Endothelial cell of umbilical vein (primary cell): Measurements from ENCODE around the gene GSTT4. TPM values are rescaled to one million over a fixed set of nuclear protein-coding genes. Genes with fewer than 3 reads are reported as not detected.

Experiments used
- BruUV-seq: library from RNA; stranded (reverse); fragments of 400-500 nt; replicated peaks from 2 replicates; lab custom pipeline; 2021; lab: Mats Ljungman, UMichigan
- CTCF ChIA-PET: fragments of 300-600, 350-600 bp; sonication (Branson Sonifier 250); formaldehyde crosslinking; loops from one replicate; lab custom pipeline; 2021; ENCODE audit warnings: antibody characterized with exemption, inconsistent platforms; lab: Charles Lee
- POLR2A ChIA-PET: fragments of 300-600, 350-600 bp; sonication (Branson Sonifier 250); formaldehyde crosslinking; loops from one replicate; lab custom pipeline; 2021; ENCODE audit warnings: antibody characterized with exemption, inconsistent platforms; lab: Charles Lee
- DNase-seq: peaks from one replicate; pipeline ENCODE4 v3.0.0-alpha.2; 2011; ENCODE audit warnings: low read depth, low spot score
- FAIRE-seq: peaks from 2 replicates; lab custom pipeline; 2011; peaks lifted over from hg19 to GRCh38; lab: Jason Lieb, UNC
- H2AFZ ChIP-seq: 2 replicates; pipeline ENCODE4 v1.6.0; 2012; ENCODE audit warnings: low read depth, low read length, control low read depth, inconsistent platforms
- H3K27ac ChIP-seq: 2 replicates; pipeline ENCODE4 v1.5.1; 2011; ENCODE audit warnings: low read depth, mild to moderate bottlenecking, control low read depth, low read length, moderate library complexity; ENCODE audit not compliant: insufficient read depth
- H3K27me3 ChIP-seq, 2 experiments: 2 replicates each; pipeline versions ENCODE4 v1.6.0 to v1.6.1; 2011; ENCODE audit warnings: low read length in 2 of 2, mixed read lengths in 1 of 2; ENCODE audit not compliant: control insufficient read depth in 2 of 2, insufficient read depth in 2 of 2
- H3K36me3 ChIP-seq, 2 experiments: 2 replicates in 1 of 2; 3 replicates in 1 of 2; pipeline ENCODE4 v1.5.1; 2011; ENCODE audit warnings: low read length in 2 of 2, mild to moderate bottlenecking in 1 of 2, moderate library complexity in 1 of 2; ENCODE audit not compliant: control insufficient read depth in 2 of 2, insufficient read depth in 2 of 2; ENCODE audit errors: extremely low read depth in 1 of 2
- H3K4me1 ChIP-seq: 3 replicates; pipeline ENCODE4 v1.5.1; 2011; ENCODE audit warnings: mild to moderate bottlenecking, low read length; ENCODE audit not compliant: control insufficient read depth, insufficient read depth; ENCODE audit errors: extremely low read depth
- H3K4me2 ChIP-seq: 2 replicates; pipeline ENCODE4 v1.6.1; 2011; ENCODE audit warnings: low read length, control low read depth, mixed read lengths; ENCODE audit not compliant: insufficient read depth
- H3K4me3 ChIP-seq, 3 experiments: fragments of 200-600 bp in 1 of 3; sonication (generic), shearing (Covaris generic) in 1 of 3; replicated peaks in 1 of 3; 2 replicates each; pipeline ENCODE4 v1.5.1; 2011 to 2016; ENCODE audit warnings: control low read depth in 3 of 3, low read length in 3 of 3, mild to moderate bottlenecking in 2 of 3, inconsistent platforms in 1 of 3, low read depth in 1 of 3, moderate library complexity in 1 of 3; ENCODE audit not compliant: insufficient read depth in 1 of 3
- H3K79me2 ChIP-seq: 2 replicates; pipeline ENCODE4 v1.6.0; 2012; ENCODE audit warnings: low read length, inconsistent platforms; ENCODE audit not compliant: control insufficient read depth, insufficient read depth
- H3K9ac ChIP-seq: replicated peaks from 2 replicates; pipeline ENCODE3; 2011; ENCODE audit warnings: low read length, control low read depth; ENCODE audit not compliant: insufficient read depth; ENCODE audit errors: extremely low read depth
- H3K9me1 ChIP-seq: replicated peaks from 3 replicates; pipeline ENCODE4 v1.6.0; 2011; ENCODE audit warnings: mild to moderate bottlenecking, low read length; ENCODE audit not compliant: control insufficient read depth, insufficient read depth; ENCODE audit errors: extremely low read depth
- H3K9me3 ChIP-seq: replicated peaks from 2 replicates; pipeline ENCODE4 v1.5.1; 2012; ENCODE audit warnings: low read length, inconsistent platforms; ENCODE audit not compliant: control insufficient read depth, insufficient read depth
- H4K20me1 ChIP-seq: replicated peaks from 2 replicates; pipeline ENCODE3; 2011; ENCODE audit warnings: mild to moderate bottlenecking, low read length; ENCODE audit not compliant: control insufficient read depth, insufficient read depth; ENCODE audit errors: extremely low read depth
- EZH2 ChIP-seq: IDR thresholded peaks from 2 replicates; pipeline ENCODE4 v1.6.1; 2012; ENCODE audit warnings: borderline replicate concordance, low read depth, mild to moderate bottlenecking, moderate library complexity, low read length, inconsistent platforms; ENCODE audit not compliant: severe bottlenecking
- FOS ChIP-seq: IDR thresholded peaks from 2 replicates; pipeline ENCODE4 v1.6.1; 2011; ENCODE audit warnings: mild to moderate bottlenecking, low read length, moderate library complexity, borderline replicate concordance; ENCODE audit not compliant: insufficient read depth
- GATA2 ChIP-seq: IDR thresholded peaks from 2 replicates; pipeline ENCODE4 v1.7.0; 2011; ENCODE audit warnings: low read depth, mild to moderate bottlenecking, moderate library complexity, mixed read lengths, low read length; ENCODE audit not compliant: insufficient read length, insufficient read depth
- JUN ChIP-seq: IDR thresholded peaks from 2 replicates; pipeline ENCODE4 v1.6.1; 2011; ENCODE audit warnings: borderline replicate concordance, low read depth; ENCODE audit not compliant: insufficient read length, insufficient read depth
- MAX ChIP-seq: IDR thresholded peaks from 2 replicates; pipeline ENCODE4 v1.6.1; 2011; ENCODE audit not compliant: insufficient read depth, insufficient read length
- MYC ChIP-seq: IDR thresholded peaks from one replicate; pipeline ENCODE4 v1.6.1; 2011; ENCODE audit warnings: mild to moderate bottlenecking, low read depth, low read length
- POLR2A ChIP-seq: IDR thresholded peaks from 2 replicates; pipeline ENCODE4 v1.6.1; 2012; ENCODE audit warnings: low read depth, mild to moderate bottlenecking, control low read depth, low read length
- POLR2AphosphoS5 ChIP-seq: IDR thresholded peaks from 2 replicates; pipeline ENCODE4 v1.6.1; 2012; ENCODE audit warnings: low read depth, mild to moderate bottlenecking, control low read depth, low read length, moderate library complexity; ENCODE audit not compliant: insufficient read depth
- dilution Hi-C: fragments of 300-500 bp; cut with MboI; formaldehyde crosslinking; loops from one replicate; pipeline ENCODE4 v1.15.0; 2019; ENCODE audit warnings: low sequenced_read_pairs; ENCODE audit not compliant: extremely low pct_ligation_motif_present
- intact Hi-C: fragments of 100-400 bp; cut with micrococcal nuclease; formaldehyde crosslinking; loops from one replicate; pipeline ENCODE4 v1.10.0; 2022
- polyA plus RNA-seq, 4 experiments: library from polyadenylated mRNA; depleted of rRNA in 3 of 4; stranded (reverse) in 3 of 4; unstranded in 1 of 4; fragments of >200 nt; gene quantifications; 2 replicates each; pipeline versions ENCODE4 v1.2.1 to v1.2.3, GENCODE V29; 2011 to 2012; ENCODE audit warnings: missing spikeins in 1 of 4
- total RNA-seq: library from RNA; stranded (reverse); gene quantifications from 2 replicates; pipeline ENCODE4 v1.2.3, GENCODE V29; 2021
- TF ChIP-seq, protein P1 (sequence below), 2 donors: IDR thresholded peaks; 1 replicate in 1 of 2; 2 replicates in 1 of 2; pipeline ENCODE4 v1.5.1; 2011; ENCODE audit warnings: low read length in 2 of 2, mild to moderate bottlenecking in 2 of 2, moderate library complexity in 2 of 2, control low read depth in 1 of 2, inconsistent platforms in 1 of 2, low read depth in 1 of 2; ENCODE audit not compliant: insufficient read depth in 1 of 2; ENCODE audit errors: extremely low read depth in 1 of 2

GSTT4 gene
- total and polyA plus RNA-seq, 2 donors (not counting 3 experiments of a cell fraction or from before 2014, with no cell fraction given): not detected

DNA sequence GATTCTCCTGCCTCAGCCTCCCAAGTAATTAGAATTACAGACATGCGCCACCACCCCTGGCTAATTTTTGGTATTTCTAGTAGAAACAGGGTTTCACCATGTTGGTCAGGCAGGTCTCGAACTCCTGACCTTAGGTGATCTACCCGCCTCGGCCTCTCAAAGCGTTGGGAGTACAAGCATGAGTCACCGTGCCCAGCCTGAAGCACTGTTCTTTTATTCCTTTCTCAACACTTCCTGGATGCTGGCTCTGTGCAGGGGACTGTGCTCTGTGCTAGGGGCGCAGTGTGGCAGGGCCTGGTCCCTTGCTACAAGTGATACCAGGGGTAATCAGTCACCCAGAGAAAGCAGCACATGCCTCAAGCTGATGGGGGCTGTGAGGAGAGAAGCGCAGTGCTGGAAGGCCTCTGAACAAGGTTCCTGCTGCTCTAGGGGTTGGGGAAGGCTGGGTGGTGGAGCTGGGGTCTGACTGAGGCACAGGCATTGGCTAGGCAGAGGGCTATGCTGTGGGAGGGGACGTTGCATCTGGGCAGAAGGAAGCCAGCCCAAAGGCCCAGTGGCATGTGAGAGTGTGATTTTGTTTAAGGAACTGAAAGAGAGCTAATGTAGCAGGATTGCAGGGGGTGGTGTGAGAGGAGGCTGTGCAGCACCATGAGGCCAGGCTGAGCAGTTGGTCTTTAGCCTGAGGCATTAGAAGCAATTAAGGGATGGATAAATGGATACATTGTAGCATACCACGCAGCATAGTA, 48.4 kb upstream of the GSTT4 start:
- DNase-seq (no peak), FAIRE-seq (no peak)
- ChIA-PET POLR2A (no interaction called here), CTCF (interaction anchor here (0.9 kb wide), 1 partner anchor 8 kb away, joined by 3 read pairs; no protein-coding TSS in a partner anchor)
- H3K27me3 ChIP-seq: no peaks in the 10 kb centered on the region
- no peaks in the 10 kb centered on the region for H3K9me3 ChIP-seq
- H2AFZ ChIP-seq: no peak overlapping the region
- intact Hi-C loops (no loop called here), dilution Hi-C loops (no loop called here)
- no peaks in the 10 kb centered on the region for H3K9me1 ChIP-seq
- no peaks in the 10 kb centered on the region for H4K20me1 ChIP-seq
- TF ChIP-seq GATA2 (no peak), FOS (no peak), POLR2A (no peak), MYC (no peak), MAX (no peak), POLR2AphosphoS5 (no peak), EZH2 (no peak), JUN (no peak)
- TF ChIP-seq, protein P1, sequence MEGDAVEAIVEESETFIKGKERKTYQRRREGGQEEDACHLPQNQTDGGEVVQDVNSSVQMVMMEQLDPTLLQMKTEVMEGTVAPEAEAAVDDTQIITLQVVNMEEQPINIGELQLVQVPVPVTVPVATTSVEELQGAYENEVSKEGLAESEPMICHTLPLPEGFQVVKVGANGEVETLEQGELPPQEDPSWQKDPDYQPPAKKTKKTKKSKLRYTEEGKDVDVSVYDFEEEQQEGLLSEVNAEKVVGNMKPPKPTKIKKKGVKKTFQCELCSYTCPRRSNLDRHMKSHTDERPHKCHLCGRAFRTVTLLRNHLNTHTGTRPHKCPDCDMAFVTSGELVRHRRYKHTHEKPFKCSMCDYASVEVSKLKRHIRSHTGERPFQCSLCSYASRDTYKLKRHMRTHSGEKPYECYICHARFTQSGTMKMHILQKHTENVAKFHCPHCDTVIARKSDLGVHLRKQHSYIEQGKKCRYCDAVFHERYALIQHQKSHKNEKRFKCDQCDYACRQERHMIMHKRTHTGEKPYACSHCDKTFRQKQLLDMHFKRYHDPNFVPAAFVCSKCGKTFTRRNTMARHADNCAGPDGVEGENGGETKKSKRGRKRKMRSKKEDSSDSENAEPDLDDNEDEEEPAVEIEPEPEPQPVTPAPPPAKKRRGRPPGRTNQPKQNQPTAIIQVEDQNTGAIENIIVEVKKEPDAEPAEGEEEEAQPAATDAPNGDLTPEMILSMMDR (IDR thresholded peaks at IDR 0.05; ENCODE audit: extremely low read depth in 1 of 2, insufficient read depth in 1 of 2, low read depth in 1 of 2, low read length in 2 of 2): no peak
- no peak overlapping the region for H3K4me3 ChIP-seq
- no TSS peak for BruUV-seq
- H3K27ac ChIP-seq: no peak overlapping the region
- peaks cover 3% of the 10 kb centered on the region for H3K4me1 ChIP-seq
- H3K79me2 ChIP-seq: no peaks in the 10 kb centered on the region
- H3K36me3 ChIP-seq: peaks cover 5 to 29% of the 10 kb centered on the region in 2 experiments
- H3K4me2 ChIP-seq: no peak overlapping the region
- no peak overlapping the region for H3K9ac ChIP-seq
